Fibroblast of upper back skin (primary cell): ENCODE data around the gene ABR.
"Not testable (repeated sequence)": the region's sequence is repeated elsewhere in the genome, so short reads cannot be mapped to it uniquely, and the experiment has no call there.

Experiments used
- DNase-seq: peaks from one replicate; pipeline ENCODE4 v3.0.0-alpha.2; 2013

Gene ABR

GRCh38 chr17:1090465-1091189, 89.2 kb downstream of the ABR start:
- no peak for DNase-seq

GRCh38 chr17:1089915-1090314, 89.9 kb downstream of the ABR start:
- DNase-seq, result no peak

GRCh38 chr17:1087381-1088241, 92.2 kb downstream of the ABR start:
- DNase-seq, result no peak

- DNase-seq, result peak; percentile 62
Measured at GRCh38 chr17:1083451-1084187, 96.2 kb downstream of the ABR start.

- peak; percentile 51 for DNase-seq
Measured at GRCh38 chr17:1082579-1082978, 97.2 kb downstream of the ABR start.

GRCh38 chr17:1078831-1079561, 100.8 kb downstream of the ABR start:
- peak; percentile 28 for DNase-seq

- DNase-seq, result no peak
Measured at GRCh38 chr17:1077986-1078711, 101.6 kb downstream of the ABR start.

GRCh38 chr17:1077581-1077985, 102.2 kb downstream of the ABR start:
- no peak for DNase-seq

GRCh38 chr17:1076982-1077302, 102.8 kb downstream of the ABR start:
- no peak for DNase-seq

GRCh38 chr17:1076299-1076981, 103.3 kb downstream of the ABR start:
- no peak for DNase-seq

GRCh38 chr17:1074886-1075605, 104.7 kb downstream of the ABR start:
- no peak for DNase-seq

- DNase-seq, result not testable (repeated sequence)
Measured at GRCh38 chr17:1073963-1074625, 105.7 kb downstream of the ABR start.

GRCh38 chr17:1073241-1073962, 106.4 kb downstream of the ABR start:
- no peak for DNase-seq

- DNase-seq, result no peak
Measured at GRCh38 chr17:1072551-1072961, 107.2 kb downstream of the ABR start.

- no peak for DNase-seq
Measured at GRCh38 chr17:1071103-1071825, 108.5 kb downstream of the ABR start.

GRCh38 chr17:1070411-1070810, 109.4 kb downstream of the ABR start:
- DNase-seq, result no peak

GRCh38 chr17:1069847-1070246, 109.9 kb downstream of the ABR start:
- DNase-seq, result no peak

- no peak for DNase-seq
Measured at GRCh38 chr17:1068356-1068755, 111.4 kb downstream of the ABR start.
